HEK293T (cell line): ENCODE results near the gene SLC23A1.

Experiments used
- ARNT ChIP-seq: fragments of 450-650 bp; IDR thresholded peaks from 2 replicates; pipeline ENCODE4 v1.6.1; 2017; ENCODE audit warnings: mild to moderate bottlenecking
- BHLHE40 ChIP-seq: fragments of 450-650 bp; IDR thresholded peaks from 2 replicates; pipeline ENCODE4 v1.6.1; 2016; ENCODE audit warnings: mild to moderate bottlenecking, moderate library complexity, borderline replicate concordance
- CTBP1 ChIP-seq: fragments of 450-650 bp; IDR thresholded peaks from 2 replicates; pipeline ENCODE4 v1.6.1; 2016; ENCODE audit warnings: borderline replicate concordance
- ELF4 ChIP-seq: fragments of 450-650 bp; IDR thresholded peaks from 2 replicates; pipeline ENCODE4 v1.6.1; 2017; ENCODE audit warnings: antibody characterized with exemption
- FOXA1 ChIP-seq: fragments of 450-650 bp; IDR thresholded peaks from 2 replicates; pipeline ENCODE4 v1.6.1; 2016; ENCODE audit warnings: mild to moderate bottlenecking
- FOXK2 ChIP-seq: fragments of 450-650 bp; IDR thresholded peaks from 2 replicates; pipeline ENCODE4 v1.6.1; 2016; ENCODE audit warnings: mild to moderate bottlenecking
- FOXM1 ChIP-seq: fragments of 450-650 bp; IDR thresholded peaks from 2 replicates; pipeline ENCODE4 v1.6.1; 2017; ENCODE audit warnings: mild to moderate bottlenecking, borderline replicate concordance
- HDGF ChIP-seq: fragments of 450-650 bp; IDR thresholded peaks from 2 replicates; pipeline ENCODE4 v1.6.1; 2017; ENCODE audit warnings: antibody characterized with exemption, borderline replicate concordance
- L3MBTL2 ChIP-seq: fragments of 450-650 bp; conservative IDR thresholded peaks from 2 replicates; pipeline ENCODE4 v1.6.1; 2016; ENCODE audit warnings: mild to moderate bottlenecking
- LEF1 ChIP-seq: fragments of 450-650 bp; IDR thresholded peaks from 2 replicates; pipeline ENCODE4 v1.6.1; 2017; ENCODE audit warnings: mild to moderate bottlenecking, borderline replicate concordance
- NFRKB ChIP-seq: fragments of 450-650 bp; IDR thresholded peaks from 2 replicates; pipeline ENCODE4 v1.6.1; 2016; ENCODE audit warnings: mild to moderate bottlenecking, moderate library complexity
- SP1 ChIP-seq: fragments of 450-650 bp; IDR thresholded peaks from 2 replicates; pipeline ENCODE4 v1.6.1; 2017
- TARDBP ChIP-seq: fragments of 450-650 bp; IDR thresholded peaks from 2 replicates; pipeline ENCODE4 v1.6.1; 2016
- ZNF384 ChIP-seq: fragments of 450-650 bp; IDR thresholded peaks from 2 replicates; pipeline ENCODE4 v1.6.1; 2016

DNA sequence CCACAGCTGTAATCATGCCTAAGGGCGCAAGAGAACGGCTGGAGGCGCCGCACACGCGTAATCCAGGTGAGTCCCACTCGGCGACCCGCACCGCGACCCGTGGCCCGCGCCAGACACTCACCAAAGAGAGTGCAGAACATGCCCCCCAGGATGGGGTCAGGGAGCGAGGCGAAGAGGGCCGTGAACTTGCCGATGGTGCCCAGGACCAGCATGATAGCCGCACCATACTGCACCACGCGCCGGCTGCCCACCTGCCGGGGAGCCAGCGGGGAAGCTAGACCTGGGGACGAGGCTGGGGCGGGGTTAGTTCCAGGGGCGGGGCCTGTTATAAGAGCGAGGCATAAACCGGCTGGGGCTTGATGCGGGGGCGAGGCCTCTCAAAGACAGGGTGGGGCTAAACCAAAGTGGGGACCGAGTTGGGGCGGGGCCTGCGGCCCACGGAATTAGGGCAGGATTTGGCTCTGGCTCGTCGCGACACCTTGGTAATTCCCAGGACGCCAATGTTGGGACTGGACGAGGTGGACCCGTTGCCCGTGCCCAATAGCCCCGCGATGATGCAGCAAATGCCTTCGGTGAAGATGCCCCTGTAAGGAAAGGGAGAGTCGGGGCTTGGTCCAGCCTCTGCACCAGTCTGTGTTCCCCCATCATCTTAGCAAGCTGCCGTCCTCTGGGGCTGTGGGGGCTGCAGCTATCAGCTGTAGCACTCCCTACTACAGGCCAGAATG is 4.8 kb downstream of the SLC23A1 start:
- TF ChIP-seq HDGF (no peak), FOXK2 (no peak), LEF1 (no peak), FOXA1 (no peak), BHLHE40 (no peak), FOXM1 (no peak), ELF4 (no peak), L3MBTL2 (no peak), TARDBP (no peak), ZNF384 (no peak), SP1 (no peak), CTBP1 (no peak), ARNT (no peak), NFRKB (no peak)
